GM21723 (cell line): ENCODE results near the gene ZDHHC14.
A peak's percentile ranks its signal among the peaks of the same experiment; 100 is the strongest.

ENCODE experiments used
- ATAC-seq: cut with Tn5 transposase; IDR thresholded peaks from one replicate; pipeline ENCODE4 v1.9.1; 2021; ENCODE audit warnings: mild to moderate bottlenecking, moderate library complexity; ENCODE audit not compliant: unreplicated experiment

The ZDHHC14 gene

DNA sequence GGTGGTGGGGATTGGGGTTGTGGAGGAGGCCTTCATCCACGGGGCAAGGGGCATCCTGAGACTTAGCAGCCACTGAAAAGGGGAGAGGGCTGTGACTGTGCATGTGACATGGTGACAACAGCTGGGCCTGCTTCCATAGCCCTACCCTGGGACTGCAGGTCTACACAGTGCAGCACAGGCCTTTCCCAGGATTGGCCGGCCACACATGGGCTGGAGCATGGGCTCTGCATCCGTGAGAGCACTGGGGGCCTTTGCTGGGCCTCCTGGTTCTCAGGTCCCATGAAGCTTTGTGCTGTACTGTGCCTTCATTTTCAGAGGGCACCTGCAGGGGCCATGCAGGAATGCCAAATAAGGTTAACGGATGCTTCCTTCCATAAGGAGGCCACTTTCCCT lies 56.0 kb downstream of the ZDHHC14 start:
- no peak for ATAC-seq

DNA sequence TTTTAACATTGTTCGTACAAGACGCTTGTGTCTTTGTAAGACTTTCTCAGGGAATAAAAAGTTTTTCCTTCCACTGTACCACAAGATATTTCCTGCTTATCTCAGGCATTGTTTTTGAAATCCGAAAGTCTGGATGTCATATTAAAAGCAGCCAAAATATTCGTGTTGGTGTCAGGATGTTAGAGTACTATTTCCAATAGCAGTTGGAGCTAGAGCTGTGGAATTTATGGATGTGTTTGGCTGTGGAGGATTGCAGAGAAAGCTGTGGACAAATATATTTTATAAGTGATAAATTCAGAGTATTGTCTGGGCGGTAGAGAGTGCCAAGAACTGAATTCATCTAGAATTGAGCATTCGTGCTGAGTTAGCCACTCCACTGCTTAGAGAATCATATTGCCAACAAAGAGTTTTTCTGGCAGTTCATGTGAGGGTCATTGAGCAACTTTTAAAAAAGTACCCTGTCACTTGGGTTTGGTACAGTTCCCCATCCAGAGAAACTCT lies 57.7 kb downstream of the ZDHHC14 start:
- no peak for ATAC-seq

DNA sequence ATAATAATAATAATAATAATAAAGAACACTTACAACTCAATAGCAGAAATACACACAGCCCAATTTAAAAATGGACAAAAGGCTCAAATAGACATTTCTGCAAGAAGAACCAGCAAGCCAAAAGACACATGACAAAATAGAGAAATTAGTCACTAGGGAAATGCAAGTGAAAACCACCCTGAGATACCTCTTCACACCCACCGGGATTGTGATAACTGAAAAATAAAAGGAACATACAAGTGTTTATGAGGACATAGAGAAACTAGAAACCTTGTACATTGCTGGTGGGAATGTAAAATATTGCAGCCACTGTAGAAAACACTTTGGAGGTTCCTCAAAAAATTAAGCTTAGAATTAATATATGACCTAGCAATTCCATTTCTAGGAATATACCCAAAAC lies 59.2 kb downstream of the ZDHHC14 start:
- ATAC-seq: no peak

DNA sequence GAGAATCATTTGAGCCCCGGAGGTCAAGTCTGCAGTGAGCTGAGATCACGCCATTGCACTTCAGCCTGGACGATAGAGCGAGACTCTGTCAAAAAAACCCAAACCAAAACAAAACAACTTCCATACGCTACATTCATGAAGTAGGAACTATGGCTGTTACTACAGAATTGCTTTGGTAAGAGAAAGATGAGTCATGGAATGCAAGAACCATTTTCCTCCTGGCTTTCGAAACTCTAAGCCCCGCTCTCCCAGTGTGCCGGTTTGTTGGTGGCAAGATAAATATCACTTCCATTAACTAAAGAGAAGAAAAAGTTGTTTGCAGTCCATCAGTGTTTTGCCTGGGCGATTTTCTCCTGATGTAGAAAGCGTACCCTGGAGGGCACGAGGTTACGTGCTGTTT lies 61.3 kb downstream of the ZDHHC14 start:
- no peak for ATAC-seq

DNA sequence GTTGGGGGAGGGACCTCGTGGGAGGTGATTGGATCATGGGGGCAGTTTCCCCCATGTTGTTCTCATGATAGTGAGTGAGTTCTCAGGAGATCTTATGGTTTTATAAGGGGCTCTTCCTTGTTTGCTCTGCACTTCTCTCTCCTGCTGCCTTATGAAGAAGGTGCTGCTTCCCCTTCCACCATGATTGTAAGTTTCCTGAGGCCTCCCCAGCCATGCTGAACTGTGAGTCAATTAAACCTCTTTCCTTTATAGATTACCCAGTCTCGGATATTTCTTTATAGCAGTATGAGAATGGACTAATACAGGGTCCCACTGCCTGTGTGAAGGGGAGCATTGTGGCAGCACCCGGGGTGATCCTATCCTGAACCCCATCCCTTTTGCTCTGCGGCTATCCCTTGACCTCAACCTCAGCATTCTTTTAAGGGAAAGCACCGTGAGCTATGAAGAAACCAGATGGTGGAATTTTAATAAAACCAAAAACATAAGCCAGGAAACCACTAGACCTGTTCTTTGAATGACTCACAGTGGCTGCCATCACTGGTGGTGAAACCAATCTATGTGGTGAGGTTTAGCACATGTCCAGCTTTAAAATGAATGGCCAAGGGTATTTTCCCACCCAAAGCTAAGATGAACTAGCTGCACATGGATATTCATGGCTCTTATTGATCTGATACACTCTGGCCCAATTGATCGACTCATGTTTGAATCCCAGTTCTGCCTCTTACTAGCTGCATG lies 62.2 kb downstream of the ZDHHC14 start:
- peak; percentile 84 for ATAC-seq

DNA sequence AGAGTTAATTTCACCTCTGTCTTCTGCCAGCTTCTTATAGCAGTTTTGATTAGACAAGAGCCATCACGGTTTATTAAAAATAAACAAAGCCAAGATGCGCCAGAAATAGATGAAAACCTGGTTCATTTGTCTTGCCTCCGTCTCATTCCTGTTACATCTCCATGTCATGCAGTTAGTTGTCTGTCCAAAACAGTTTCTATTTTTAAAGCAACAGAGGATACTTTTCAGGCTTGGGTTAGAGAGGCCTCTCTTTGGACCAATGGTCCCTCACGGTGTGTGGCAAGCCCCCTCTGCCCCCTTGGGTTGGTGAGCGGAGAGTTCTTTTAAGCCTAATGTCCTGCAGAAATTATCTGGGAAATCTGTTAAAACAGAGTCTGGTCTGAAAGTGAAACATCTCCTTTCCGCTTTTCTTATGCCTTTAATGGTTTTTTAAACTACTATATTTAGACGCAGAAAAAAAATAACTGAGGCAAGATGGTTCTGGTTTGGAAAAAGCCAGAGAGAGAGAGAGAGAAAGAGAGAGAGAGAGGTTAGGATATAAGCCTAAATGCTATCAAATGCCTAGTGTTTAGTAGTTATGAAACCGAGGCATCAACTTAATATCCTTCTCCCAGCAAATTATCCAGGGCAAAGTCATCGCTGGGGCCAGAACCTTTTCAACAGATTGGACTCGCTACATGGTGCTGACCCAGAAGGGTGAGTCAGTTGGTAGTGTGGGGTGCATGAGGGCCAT lies 64.5 kb downstream of the ZDHHC14 start:
- no peak for ATAC-seq

DNA sequence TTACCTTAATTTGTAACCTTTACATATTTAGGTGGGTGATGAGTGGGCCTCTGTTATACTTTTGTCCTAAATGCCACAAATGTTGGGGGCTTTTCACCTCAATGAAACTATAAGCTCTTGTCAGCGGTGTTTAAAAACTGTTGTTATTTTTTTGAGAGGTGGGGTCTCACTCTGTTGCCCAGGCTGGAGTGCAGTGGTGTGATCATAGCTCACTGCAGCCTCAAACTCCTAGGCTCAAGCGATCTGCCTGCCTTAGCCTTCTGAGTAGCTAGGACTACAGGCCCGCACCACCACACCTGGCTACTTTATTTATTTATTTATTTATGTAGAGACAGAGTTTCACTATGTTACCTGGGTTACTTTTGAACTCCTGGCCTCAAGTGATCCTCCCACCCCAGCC lies 66.7 kb downstream of the ZDHHC14 start:
- no peak for ATAC-seq

DNA sequence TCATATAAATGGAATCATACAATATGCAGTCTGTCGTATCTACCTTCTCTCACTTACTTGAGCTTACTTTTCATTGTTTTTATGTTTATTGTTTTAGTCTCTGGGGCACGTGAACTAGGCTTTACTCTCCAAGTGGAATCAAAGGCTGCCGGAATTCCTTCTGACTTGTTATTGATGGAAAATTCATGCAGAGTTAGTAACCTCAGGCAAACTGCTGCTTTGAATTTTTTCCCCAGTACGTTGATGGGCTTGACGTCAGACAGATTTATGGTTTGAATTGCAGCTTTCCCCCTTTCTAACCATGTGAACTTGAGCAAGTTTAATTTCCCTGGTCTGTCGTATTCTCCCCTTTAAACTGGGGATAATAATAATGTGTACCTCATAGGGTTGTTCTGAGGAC lies 68.6 kb downstream of the ZDHHC14 start:
- ATAC-seq: no peak

DNA sequence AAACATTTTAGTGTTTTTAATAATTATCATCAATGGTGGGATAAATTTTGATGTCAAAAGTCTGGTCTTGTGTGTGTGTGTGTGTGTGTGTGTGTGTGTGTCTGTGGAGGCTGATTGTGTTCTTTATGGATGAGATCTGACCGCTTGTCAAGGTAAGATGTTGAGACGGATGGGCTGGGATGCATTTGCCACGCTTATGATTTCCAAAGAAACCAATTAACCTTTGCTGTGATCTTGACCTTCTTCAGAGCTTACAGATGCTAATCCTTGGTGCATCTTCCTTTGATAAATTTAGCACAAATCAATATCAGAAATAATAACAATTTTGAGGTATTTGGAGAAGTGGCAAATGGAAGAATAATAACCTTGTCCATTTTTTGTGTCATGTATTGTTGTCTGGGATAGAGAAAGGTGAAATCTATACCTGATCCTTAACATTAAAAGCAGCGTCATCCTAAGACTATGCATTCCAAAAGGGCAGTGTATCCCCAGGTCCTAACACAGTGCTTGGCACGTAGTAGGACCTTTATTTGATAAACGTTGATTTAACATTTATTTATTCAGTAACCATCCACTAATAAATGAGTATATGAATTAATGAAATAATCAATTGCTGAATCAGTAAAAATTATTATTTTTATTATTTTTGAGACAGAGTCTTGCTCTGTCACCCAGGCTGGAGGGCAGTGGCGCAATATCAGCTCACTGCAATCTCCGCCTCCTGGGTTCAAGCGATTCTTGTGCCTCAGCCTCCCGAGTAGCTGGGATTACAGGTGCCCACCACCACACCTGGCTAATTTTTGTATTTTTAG lies 70.1 kb downstream of the ZDHHC14 start:
- no peak for ATAC-seq

DNA sequence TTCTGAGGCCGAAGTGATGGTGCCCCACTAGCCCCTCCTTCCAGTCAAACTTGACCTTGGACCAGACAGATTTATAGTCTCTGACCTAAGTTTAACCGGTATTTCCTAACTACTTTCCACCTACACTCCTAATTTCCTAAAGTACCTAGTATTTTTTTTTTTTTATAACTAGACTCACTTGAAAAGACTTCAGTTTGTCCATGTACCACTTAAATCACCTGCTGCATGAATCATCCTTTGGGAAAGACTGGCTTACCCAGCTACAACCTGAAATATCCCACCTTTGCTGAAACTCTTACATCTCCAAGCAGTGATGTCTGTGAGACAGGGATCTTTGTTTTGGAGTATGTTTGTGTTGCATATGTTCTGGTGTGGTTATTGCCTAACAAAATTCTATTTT lies 71.1 kb downstream of the ZDHHC14 start:
- ATAC-seq: no peak

DNA sequence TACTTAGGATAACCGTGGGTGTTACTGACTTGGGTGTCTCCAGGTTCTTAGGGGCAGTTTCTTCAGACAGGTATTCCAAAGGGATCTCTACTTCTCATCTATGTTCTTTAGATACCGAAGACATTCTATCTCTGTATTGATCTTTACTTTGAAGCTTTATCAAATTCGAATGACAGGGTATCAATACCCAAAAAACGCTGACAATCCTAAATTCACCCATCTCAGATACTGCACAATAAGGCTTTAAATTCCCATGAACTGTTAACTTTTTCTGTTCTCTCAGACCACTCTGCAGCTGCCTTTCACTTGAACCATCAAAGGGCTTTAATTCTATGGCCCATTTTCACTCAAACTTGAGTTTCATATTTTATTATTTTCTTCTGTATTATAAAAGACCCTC lies 72.1 kb downstream of the ZDHHC14 start:
- no peak for ATAC-seq

DNA sequence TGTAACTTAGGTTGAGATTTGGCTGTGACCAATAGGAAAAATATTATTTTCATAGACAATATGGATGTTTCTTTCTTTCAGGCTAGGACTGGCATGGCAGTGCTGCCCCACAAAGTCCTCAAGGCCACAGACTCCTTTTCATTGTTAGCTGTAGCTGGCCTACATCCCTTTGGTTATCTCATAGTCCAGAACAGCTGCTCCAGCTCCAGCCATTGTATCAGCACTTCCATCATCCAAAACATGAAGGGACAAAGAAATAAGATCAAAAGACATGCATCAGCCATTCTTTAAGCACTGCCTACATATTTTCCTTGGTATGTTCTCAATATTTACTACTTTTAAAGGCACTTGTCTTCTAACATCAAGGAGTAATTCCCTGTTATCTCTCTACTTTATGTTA lies 73.0 kb downstream of the ZDHHC14 start:
- ATAC-seq: no peak

DNA sequence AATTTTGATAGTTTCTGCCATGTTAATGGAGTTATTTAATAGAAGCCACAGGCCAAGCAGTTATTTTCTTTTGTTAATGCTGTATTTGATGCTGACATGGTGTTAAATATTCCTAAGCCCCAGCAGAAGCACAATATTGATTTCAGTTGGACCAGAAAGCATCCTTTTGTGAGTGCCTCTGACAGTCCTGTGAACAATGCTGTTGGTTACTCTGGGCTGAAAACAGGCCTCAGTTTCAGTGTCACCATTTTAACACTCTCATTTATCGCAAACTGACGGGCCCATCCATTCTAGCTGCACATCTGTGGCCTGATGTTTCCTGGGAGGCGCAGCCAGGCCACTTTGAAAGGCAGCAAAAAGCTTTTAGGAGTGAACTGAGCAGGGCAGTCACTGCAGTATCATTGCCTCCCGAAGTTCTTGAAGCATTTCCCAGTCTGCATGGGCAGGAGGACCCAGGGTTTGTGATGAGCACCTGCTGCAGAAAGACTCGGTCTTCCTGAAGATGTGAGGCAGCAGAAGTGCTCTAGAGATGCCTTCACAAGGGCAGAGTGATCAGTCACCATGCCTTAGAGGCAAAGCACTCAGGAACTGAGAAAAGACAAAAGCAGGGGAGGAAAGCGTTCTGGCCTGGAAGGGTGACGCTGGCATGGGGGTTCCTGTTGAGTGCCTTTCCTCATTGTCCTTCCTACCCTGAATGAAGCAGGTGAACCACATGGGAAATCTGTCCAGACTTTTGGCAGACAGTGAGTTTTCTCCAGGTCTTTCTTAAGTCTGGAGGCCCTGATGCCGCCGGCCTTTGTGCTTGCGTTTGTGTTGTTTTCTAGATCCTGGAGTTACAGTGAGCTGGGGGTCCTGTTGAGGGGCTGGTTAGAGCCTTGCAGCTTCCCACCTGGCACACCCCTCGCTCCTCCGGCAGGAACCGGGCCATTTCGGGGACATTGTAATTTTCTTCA lies 74.0 kb downstream of the ZDHHC14 start:
- no peak for ATAC-seq

DNA sequence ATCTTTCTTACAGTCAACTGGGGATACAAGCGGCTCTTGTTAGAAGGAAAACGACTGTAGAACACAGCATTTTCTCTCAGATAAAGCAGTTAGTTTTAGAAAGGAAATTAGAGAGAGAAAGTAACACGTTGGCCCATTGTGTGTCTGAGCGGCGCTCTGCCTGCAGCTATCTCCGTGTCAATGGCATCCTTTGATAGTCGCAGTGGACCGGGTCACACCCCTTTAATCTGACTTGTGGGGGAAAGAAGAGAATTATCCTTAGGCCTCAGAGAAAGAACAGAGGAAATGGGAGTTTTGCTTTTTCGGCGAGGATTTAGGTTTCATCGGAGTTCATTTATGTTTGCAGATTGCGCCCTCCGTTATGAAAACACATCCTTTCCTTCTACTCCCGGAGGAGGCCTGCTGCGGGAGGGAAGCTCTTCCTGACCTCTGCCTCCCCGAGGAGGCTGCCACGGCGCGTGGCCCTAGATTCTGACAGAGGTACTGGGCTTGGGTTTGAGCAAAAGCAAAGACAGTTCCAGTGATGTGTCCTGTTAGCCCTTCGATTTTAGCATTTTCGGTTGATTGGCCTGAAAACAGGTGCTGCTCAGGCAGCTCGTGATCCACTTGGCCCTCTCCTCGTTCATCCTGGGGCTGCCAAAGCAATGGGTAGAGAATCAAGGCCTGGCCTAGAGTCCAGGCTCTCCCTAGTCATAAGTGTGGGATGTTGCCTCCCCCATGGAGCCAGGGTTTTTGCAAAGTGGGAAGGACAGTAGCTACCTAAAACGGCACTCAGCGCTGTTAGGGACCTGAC lies 74.9 kb downstream of the ZDHHC14 start:
- no peak for ATAC-seq

DNA sequence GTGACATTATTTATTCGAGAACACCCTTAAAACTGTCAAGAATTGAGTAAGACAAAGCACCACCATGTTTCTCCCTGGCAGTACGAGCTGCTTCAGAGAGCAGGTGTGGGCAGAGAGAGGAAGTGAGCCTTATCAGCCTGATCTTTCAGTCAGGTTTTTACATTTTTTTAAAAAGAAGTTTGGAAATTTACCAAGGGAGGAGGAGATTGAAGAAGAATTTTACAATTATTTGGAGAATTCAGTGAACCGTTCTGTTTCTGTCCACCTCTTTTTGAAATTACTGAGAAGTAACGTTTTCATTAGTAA lies 75.5 kb downstream of the ZDHHC14 start:
- peak; percentile 50 for ATAC-seq

DNA sequence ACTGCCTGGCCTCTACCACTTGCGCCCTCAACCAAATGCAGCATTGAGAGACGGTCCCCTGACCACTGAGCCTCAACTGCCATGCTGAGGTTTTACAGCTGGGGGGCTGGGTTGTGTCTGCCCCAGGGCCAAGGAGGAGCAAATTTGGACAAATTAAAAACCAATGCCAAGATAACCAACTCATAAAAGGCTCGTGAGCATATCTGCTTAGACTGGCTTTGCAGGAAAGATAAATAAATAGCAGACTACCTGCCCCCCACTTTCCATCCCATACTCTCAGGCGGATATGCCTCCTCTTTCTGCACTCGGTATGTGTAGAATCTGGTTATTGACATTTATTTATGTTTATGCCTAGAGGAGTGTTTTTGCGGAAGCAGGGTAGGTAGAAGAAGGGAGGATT lies 76.8 kb downstream of the ZDHHC14 start:
- no peak for ATAC-seq

DNA sequence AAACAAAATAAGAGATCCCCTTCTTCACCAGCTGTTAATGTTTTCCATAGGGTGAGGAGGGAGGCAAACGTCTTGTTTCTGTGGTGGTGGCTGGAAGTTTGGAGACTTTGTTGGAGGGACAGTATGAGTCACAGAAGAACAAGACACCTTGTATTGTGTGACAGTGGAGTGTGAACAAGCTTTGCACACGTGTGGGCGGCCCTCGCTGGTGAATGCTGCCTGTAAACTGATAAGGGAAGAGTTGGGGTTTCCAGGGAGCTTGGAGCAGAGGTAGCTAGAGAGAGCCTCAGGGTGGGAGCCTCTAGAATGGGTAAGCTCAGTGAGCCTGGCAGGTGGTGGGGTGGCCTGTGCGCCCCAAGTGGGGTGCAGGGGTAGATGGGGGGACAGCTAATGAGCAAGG lies 78.3 kb downstream of the ZDHHC14 start:
- ATAC-seq: no peak

DNA sequence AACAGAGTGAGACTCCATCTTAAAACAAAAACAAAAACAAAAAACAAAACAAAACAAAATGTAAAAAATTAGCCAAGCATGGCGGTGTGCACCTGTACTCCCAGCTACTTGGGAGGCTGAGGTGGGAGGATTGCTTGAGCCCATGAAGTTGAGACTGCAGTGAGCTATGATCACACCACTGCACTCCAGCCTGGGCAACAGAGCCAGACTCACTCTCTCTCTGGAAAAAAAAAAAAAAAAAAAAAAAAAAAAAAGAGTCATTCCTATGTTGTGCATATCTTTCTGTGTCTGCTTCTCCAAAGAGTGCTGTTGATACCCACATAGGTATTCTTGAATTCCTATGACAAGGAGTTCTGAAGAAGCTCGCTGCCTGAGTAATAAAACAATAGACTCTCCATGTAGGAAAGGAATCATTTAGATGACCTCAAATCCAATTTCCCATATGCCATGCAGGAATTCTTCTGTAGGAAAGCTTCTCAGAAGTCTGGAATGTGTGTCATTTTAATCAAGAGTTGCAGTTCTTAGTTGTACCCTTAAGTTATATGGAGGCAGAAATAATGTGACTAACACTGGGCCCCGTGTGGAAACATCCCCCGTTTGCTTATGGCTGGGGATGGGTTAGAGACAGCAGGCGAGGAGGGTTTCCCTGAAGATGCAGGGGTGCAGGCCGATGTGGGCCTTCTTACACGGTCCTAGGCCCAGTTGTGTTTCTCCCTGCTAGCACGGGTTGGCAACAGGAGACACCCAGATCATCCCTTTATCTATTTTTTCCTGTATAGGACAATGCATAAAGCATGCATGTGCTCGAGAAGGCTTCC lies 79.4 kb downstream of the ZDHHC14 start:
- ATAC-seq: no peak
